ENCODE results near the gene TOB2.
"Not testable (repeated sequence)": the region's sequence is repeated elsewhere in the genome, so short reads cannot be mapped to it uniquely, and the experiment has no call there.

TOB2 gene

DNA sequence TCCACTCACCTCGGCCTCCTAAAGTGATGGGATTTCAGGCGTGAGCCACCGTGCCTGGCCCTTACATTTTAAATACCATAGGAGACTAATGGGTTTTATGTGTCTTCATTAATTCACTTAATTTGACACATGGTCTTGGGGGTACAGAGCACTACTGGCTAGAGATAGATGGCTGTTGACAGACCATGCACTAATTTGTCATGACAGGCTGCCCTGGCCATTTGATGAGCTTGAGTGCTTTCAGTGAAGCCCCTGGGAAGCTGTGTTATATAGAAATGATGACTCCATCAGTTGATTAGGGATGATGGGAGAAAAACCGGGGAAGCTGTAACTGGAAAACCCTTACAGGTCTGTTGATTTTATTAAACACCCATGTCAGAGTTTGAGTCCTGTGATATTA, 15.3 kb upstream of the TOB2 start:
- no peak for DNase-seq

DNA sequence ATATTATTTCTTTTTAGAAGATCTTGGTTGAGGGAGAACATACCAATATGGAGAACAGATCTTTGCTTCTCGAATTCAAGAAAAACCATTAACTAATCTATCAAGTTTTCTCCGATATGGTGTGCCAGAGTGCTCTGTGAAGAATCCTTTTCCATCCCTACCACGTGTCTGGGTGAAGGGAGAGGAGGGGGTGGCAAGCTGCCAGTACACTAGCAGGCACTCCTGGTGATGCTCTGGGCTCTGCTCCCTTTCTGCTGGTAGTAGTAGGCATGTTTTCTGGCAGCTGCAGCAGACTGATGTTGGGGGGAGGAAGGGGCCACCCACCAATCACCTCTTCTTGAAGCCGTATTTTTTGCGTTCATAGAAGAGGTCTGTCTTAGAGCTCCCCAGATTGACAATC, 13.5 kb upstream of the TOB2 start:
- DNase-seq, result not testable (repeated sequence)

DNA sequence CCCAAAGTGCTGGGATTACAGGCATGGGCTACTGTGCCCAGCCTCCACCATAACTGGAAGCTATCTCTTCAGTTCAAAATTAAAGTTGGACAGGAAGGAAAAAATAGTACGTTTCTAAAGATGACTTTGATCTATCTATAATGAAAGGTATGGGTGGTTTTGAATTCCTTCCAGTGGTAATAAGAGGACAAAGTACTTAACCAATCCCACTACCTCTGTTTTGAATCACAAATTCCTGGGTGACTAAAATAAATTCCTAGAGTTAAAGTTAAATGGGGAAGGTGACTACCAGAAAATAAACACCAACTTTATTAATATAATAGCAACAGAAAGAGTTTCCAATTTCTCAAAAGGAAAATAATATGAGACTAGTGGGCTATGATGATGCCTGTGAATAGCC, 12.8 kb upstream of the TOB2 start:
- no peak for DNase-seq

DNA sequence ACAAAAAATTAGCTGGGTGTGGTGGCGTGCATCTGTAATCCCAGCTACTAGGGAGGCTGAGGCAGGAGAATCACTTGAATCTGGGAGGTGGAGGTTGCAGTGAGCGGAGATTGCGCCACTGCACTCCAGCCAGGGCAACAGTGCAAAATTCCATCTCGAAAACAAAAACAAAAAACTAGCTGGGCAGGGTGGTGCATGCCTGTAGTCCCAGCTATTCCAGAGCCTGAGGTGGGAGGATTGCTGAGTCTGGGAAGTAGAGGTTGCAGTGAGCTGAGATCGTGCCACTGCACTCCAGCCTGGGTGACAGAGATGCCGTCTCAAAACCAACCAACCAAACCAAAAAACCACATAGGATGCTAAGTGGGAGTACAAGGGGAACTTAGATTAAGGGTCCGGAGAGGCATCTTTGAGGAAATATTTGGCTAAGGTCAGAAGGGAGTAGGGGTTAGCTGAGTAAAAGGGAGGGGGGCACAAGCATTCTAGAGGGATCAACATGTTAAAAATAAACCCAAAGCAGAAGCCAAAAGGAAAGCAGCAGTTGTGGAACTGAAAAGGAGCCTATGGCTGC, 11.6 kb upstream of the TOB2 start:
- DNase-seq, result no peak

DNA sequence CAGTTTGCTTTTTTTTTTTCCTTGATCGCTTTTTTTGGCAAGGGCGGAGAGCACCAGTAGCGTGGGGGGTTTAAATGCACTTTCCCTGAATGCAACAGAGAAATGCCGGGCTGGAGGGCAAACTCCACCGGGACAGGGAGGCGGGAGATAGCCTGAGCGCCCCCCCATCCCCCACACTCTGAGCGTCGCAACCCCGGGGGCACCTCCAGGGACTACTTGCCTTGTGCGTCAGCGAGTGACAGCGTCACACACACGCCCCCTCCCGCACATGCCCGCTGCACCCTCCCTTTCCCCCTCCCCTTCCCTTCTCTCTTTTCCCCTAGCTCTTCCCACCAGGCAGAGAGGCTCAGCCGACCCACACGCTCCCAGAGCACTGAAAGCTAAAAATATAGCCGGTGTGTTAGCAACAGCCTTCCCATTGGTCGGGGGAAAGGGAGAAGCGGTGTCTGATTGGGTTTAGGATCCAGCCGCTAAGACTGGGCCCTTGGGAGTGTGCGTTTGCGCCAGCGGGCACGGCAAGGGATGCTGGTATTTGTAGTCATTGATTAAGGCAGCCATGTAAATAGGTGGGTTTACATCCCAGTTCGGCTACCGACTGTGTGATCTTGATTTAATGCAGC, 1.7 kb upstream of the TOB2 start:
- DNase-seq, result peak; percentile 91

DNA sequence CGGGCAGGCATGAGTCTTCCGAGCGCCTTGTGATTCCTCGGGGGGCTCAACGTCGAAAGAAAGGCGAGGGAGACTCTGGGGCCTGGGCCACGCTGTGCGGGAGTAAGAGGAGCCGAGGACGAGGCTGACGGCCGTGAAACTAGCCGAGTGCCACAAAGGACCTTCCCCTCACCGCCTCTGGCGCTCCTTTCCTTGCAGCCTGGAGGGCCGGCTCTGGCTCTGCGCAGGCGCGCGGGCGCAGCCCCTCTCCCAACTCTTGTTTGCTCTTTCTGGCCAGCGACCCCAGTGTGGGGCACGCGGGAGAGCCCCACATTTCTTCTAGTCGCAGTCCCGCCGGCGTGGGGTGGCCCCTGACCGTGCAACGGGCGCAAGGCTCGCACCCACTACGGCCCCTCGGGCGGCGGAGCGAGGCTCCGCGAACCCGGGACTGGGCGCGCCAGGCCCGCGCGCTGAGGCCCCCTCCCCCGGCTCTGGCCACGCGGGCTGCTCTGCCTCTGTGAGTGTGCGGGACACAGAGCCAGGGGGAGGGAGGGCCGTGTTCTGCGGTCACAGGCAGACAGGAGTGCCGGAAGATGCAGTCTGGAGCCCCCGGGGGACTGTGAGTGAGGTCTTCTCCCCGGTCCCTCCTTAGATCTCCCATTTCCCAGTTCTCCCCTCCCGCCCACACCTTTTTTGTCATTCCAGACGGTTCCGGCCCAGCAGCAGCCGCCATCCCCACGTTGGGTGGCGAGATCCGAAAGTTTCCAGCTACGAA, 1.0 kb upstream of the TOB2 start:
- peak; percentile 66 for DNase-seq

DNA sequence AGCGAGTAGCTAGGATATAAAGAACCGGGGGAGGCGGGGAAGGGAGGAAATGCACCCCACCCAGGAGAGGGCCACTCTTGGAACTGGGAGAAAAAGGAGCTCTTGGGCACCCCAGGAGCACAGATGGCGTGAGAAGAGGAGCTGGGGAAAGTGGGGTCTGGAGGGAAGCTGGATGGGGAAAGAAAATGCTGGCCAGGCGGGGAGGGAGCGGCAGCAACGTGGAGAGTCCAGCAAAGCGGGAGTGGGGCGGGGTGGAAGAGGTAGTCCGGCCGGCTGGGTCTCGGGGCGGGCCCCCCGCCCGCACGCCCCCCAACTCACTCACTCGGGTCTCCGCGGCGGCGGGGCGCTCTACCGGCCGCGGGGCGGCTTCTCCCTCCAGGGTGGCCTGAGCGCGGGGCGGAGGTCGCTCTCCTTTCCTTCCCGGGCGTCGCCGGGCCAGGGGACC, 522 bp downstream of the TOB2 start:
- no peak for DNase-seq

DNA sequence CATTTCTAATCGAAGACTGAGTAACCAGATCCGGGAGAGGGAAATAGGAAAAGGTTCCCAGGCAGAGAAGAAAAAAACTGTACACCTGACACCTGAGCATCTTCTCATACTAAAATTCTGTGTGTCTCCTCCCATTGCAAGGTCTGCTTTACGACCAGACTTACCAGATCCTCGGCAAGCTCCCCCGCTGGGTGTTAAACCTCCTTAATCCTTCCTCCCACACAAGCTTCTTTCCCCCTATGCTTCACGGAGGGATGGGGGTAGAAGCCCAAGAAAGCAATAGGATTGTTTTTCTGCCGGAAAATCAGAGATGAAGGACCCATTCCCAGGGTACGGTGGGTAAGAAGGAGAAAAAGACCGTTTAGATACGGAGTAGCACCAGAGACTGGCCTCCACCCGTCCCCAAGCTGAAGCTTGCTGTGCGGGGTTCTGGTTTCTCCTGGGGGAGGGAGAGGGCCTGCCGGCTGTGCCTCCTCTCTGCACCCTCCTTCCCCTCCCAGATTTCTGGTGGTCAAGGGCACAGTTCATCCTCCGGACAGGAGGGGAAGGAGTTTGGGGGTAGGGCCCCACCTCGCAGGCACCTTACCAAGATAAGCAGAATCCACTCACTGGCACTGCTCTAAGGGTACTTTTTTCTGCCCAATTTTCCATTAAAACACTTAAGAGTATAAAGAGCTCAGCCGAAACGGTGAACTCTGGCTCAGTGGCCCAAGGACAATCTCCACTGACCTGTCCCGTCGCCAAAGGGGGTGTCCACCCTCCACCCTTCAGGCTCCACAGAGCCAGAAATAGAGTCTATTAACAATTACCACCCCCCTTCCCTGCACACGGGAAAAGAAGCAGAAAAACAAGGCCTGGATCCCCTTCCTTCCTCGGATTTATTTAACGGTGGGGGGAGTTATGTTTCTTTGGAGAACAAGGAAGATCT, 1.2 kb downstream of the TOB2 start:
- peak; percentile 29 for DNase-seq

DNA sequence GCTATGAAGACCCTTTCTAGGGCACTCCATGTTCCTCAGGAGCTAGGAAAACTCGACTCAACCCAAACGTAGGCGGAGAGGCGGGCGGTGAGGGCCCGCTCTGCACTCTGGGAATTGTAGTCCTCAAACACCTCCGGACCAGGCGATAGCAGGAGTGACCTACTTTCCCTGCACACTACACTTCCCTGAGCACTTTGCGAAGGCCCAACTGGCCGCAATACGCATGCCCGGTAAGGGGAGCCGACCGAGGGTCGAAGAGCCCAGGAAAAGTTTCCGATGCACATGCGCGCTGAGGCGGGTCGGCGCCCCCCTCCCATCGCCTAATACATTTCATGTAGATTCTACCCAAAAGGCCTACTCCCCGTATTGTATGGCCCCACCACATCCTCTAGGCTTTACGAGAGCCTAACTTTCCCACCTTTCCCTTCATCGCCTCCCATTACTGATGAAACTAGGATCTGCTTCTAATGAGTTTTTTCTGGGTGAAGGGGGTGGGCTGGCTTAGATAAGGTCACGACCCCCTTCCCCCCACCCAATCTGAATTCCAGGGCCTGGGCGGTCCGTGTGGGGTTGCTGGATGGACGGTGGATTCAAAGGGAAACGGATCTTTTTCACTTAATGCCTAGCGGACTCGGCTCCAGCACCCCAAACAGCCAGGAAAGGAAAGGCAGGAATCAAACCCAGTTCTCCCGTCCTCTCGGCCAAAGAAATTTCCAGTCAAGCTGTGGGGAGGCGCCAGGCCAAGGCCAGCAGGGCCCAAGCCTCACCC, 2.1 kb downstream of the TOB2 start:
- peak; percentile 89 for DNase-seq

DNA sequence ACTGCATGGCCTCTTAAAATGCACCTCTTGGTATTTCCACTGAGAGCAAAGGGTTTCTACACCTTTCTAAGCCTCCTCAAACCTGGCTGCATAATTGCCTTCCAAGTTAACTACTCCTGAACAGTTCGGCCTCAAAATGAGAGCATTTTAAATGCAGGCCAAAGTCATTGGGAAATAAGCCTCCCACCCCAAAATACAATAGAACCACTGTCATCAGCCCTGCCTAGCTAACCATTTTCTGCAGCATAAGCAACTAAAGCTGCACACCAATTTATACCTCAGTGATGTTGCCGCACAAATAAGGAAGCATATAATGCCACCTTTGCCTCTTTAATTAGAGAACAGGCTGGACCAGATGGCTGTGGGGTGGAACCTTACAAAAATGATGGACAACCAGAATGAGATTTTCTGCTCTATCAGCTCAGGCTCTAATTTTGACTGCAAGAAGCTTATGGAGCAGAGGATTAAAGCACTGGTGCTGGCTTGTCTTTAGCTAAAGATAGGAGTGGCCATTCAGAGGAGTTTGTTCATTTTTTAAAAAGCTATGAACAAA, 4.3 kb downstream of the TOB2 start:
- no peak for DNase-seq

DNA sequence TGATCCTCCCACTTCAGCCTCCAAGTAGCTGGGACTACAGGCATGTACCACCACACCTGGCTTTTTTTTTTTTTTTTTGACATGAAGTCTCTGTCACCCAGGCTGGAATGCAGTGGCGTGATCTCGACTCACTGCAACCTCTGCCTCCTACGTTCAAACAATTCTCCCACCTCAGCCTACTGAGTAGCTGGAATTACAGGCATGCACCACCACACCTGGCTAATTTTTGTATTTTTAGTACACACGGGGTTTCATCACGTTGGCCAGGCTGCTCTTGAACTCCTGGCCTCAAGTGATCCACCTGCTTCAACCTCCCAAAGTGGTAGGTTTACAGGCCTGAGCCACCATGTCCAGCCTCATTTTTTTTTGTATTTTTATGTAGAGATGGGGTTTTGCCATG, 6.1 kb downstream of the TOB2 start:
- not testable (repeated sequence) for DNase-seq

DNA sequence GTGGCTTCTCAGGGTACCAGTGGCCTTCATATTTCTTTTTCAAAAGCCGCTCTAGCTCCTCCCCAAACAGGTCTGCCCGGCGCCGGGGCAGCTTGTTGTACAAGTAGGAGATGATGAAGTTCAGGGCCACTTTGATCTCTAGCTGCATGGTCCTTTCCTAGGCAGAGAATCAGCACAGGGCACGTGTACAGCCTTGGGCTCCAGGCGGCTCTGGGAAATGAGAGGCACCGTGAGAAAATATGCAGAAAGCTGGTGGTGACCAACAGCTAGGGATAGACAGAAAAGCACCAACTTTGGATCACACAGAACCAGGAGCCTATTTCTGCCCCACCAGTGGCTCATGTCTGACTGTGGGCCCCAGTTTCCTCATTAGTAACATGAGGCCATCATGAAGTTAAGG, 9.4 kb downstream of the TOB2 start:
- DNase-seq, result no peak

DNA sequence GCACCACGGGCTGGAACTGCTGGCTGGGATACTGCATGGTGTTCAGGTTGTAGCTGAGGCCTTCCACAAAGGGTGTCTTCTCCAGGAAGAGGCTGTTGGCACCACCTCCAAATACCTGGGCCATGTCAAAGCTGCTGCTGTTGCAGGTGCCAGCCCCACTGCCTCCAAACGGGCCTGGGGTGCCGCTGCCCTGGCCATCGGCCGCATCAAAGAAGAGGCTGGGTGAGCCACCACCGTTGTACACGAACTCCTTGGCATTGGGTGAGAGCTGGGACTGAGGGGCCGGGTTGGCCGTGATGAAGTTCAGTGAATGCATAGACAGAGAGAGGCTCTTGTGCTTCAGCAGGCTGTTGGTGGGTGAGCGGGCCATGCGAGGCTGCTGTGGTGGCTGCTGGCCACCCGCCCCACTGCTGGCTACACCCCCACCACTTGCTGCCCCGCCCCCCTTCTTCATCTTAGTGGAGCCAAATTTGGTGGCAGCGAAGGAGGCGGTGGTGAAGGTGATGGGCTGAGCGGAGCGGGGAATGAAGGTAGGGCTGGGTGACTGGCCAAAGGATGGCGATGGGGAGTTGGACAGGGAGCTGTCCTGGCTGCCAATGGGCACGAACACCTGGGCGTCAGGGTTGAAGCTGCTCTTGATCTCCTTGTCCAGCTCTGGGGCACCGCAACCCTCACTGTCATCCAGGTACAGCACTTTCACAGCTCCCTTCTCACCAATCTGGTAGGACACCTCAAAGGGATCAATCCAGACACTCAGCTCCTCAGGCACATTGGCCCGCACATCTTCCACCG, 10.1 kb downstream of the TOB2 start:
- no peak for DNase-seq

DNA sequence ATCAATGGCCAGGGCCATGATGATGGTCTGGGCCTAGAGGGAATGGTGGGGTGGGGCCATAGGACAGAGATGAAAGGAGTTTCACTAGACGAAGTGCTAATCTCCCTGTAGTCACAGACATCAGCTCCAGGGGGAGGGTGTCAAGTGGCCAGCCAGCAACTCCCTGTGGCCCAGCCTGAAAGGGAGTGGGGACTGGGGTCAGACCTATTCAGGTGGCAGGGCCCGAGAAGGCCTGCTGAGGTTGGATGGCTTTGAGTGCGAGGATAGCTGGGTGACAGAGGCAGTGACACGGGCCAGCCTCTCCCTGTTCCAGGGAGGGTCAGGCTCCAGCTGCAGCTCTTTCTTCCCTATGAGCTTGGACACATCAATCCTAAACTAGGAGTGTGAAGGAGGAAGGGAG, 11.0 kb downstream of the TOB2 start:
- DNase-seq, result no peak

DNA sequence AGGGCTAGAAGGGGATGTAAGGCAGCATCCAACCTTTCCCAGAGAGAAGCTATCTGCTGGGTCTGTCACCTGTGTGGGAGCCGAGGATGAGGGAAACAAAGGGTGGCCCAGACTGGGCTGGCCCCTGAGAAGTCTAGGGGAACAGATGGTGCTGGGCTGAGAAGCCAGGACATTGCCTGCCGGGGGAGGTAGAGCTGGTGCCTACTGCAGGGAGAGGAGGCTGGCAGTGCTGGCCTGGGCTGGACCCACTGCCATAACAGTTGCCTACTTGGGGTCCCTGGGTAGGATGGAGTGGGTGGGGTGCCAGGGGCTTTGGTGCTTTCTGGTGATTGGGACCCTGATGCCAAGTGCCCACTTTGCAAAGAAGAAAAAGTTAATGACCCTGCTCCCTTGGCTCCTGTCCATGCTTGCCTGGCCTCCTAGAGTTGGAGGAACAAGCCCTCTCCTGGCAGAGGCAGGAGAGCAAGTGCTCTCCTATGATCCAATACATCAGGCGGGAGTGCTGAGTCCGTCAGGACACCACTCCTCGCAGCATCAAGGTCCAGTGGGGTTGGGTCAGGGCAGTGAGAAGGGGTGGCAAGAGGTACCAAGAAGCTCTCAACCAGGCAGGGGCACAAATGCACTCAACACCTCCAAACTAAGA, 12.1 kb downstream of the TOB2 start:
- not testable (repeated sequence) for DNase-seq

DNA sequence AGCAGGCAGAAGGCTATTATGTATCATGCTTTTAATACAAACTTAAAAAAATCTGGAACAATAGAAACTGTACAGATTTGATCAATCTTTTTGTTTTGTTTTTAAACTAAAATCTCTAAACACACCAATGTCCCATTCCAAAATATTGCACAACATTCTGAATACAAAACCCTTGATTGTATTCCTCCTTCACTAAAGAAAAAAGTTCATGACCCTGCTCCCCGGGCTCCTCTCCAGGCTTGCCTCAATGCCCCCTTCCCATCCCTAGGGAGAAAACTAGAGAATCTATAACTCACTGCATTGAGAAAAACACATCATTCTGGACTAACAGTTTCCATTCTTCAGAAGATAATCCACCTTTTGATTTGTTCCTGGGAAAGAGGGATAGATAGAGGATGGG, 13.1 kb downstream of the TOB2 start:
- DNase-seq, result not testable (repeated sequence)

DNA sequence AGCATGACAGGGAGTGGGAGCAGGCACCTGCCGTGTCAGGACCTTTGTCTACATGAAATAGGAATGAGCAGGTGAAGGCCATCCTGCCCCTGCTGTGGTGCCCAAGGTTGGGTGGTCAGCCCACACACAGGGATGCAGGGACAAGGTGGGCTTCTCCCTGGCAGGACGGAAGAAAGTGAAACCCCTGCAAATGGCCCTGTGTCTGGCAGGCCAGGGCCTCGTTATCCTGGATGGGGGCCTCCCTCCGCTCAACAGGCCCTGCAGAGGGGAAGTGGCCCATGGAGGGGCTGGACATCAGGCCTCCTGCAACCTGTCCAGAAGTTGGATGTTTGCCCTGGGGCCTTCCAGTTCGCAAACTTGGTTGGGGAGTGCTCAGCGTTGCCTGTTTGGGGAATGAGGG, 14.9 kb downstream of the TOB2 start:
- no peak for DNase-seq

DNA sequence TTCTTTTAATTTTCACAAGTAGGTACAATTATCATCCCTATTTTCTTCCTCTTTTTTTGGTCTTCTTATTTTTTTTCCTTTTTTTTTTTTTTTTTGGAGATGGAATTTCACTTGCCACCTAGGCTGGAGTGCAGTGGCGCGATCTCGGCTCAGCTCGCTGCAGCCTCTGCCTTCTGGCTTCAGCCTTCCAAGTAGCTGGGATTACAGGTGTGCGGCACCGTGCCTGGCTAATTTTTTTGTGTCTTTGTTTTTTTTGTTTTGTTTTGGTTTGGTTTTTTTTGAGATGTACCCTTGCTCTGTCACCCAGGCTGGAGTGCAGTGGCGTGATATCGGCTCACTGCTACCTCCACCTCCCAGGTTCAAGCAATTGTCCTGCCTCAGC, 16.7 kb downstream of the TOB2 start:
- no peak for DNase-seq

DNA sequence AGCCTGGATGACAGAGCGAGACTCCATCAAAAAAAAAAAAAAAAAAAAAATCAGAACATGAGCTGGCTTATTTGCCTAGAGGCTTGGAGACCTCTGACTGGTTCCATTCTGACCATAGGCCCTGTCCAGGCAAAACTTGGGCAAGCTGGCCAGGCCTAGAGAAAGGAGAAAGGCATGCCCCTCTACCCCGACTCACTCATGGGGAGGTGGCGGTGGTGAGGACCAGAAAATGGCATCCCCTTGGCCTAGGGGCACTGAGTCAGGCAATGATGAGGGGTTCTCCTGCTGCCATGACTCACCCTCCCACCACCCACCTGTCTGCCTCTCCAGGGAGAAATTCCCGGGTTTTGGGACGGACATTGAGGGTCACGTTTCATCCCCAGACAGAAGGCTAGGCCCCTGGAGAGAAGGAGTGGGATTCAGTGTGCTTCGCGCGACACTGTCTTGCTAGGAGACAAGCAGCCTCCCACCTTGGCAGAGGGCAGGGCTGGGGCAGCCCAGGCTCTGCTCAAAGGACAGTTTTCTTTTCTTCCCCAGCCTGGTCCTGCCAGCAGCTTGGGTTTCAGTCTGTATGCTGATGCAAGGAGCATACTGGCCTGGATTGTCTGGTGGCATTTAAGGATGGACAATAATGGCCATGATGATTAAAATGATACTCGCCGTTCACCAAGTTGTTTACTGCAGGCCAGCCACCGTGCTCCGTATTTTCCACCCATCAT, 17.2 kb downstream of the TOB2 start:
- no peak for DNase-seq

Measured in activated naive CD4-positive, alpha-beta T cell treated with Interleukin-2 at 50 U/mL for 16 hours (primary cell).